Activated naive CD8-positive, alpha-beta T cell treated with anti-CD3 and anti-CD28 coated beads for 36 hours (primary cell): Measurements from ENCODE around the gene UPK2. TPM values are rescaled to one million over a fixed set of nuclear protein-coding genes. Genes with fewer than 3 reads are reported as not detected.

Source experiments
- DNase-seq: peaks from one replicate; pipeline ENCODE4 v3.0.0; 2021
- H3K27ac Mint-ChIP-seq: one replicate; pipeline ENCODE4 v1.8.0; 2022; ENCODE audit warnings: mild to moderate bottlenecking, moderate library complexity, mixed read lengths
- H3K27me3 Mint-ChIP-seq: one replicate; pipeline ENCODE4 v1.8.0; 2022; ENCODE audit warnings: mild to moderate bottlenecking, mixed read lengths
- H3K36me3 Mint-ChIP-seq: one replicate; pipeline ENCODE4 v1.8.0; 2021; ENCODE audit warnings: mild to moderate bottlenecking, mixed read lengths
- H3K4me1 Mint-ChIP-seq: one replicate; pipeline ENCODE4 v1.8.0; 2021; ENCODE audit warnings: mixed read lengths
- H3K4me3 Mint-ChIP-seq: one replicate; pipeline ENCODE4 v1.8.0; 2022; ENCODE audit warnings: mild to moderate bottlenecking, moderate library complexity, mixed read lengths
- H3K9me3 Mint-ChIP-seq: one replicate; pipeline ENCODE4 v1.8.0; 2022; ENCODE audit warnings: mixed read lengths
- total RNA-seq, 2 experiments: library from RNA; stranded (reverse); gene quantifications; one replicate each; pipeline ENCODE4 v1.2.3, GENCODE V29; 2021

UPK2 gene
- total RNA-seq, 2 experiments from 2014 or later, result 0.48 to 0.49 TPM

DNA sequence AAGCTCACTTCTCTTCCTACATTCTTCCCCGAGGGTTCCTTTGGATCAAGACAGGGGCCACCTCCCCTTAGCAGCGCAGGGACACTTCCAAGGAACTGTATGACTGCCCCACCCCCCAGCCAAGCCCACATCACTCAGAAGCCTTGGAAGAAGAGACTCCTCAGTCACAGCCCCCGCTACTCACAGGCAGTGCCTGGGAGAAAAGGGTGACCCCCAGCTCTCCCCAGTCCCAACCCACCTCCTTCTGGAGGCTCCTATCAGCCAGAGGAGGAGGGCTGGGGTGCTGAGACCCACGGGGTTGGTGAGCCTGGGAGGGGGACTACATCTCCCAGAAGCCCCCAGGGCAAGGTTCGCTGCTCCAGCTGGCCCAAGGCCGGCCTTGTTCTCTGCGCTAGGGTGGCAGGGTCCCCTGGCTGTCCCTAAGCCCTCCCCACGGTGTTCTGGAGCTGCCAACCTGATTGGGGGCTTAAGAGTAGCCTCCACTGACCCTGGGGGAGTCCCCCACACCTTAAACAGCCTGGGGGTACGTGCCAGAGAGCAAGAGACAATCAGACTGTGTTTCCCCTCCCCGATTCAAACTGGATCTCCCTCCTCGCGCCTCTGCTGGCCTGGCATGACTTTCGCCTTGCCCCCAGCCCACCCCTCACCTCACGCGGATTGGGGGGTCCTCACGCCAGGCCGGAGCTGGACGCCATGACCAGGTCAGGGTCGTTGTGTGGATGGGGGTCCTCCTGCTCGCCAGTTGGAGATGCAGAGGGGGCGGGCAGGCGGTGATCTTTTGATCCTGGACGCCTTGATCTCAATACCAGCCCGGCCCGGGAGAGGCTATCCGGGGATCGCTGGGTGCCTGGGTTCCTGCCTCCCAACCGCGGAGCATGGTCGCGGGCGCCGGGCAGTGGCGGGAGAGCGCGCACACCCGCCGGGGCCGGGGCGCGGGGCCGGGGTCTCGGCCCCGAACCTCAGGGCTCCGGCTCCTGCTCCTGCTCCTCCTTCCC, 31.2 kb upstream of the UPK2 start:
- H3K27ac Mint-ChIP-seq, result peak overlapping the region; percentile 83
- peak overlapping the region; percentile 88 for H3K4me3 Mint-ChIP-seq
- no peaks in the 10 kb centered on the region for H3K9me3 Mint-ChIP-seq
- peaks cover 52% of the 10 kb centered on the region for H3K4me1 Mint-ChIP-seq
- no peaks in the 10 kb centered on the region for H3K27me3 Mint-ChIP-seq
- peak; percentile 67 for DNase-seq
- no peaks in the 10 kb centered on the region for H3K36me3 Mint-ChIP-seq

DNA sequence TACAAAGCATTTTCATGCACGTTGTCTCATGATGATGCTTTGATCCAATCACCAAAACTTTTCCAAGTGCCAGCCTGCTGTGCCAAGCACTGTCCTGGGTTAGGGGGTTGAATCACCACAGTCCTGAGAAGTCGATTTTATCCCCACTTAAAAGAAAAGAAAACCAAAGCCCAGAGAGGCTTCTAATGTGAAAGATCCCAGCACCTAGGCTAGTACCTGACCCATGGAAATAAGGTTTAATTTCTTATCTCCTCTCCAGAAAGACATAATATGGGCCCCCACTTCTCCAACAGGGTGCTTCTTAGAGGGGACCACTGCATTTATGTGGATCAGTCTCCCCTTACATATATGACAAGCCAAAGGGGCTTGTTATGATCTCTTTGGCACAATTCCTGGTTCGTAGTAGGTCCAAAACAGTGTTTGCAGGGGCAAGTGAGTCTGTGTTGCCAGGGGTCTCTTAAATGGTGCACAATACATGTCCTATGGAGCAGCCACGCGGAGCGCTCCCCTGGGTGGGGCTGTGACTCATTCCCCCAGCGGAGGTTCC, 28.5 kb upstream of the UPK2 start:
- no peaks in the 10 kb centered on the region for H3K27me3 Mint-ChIP-seq
- peaks cover 47% of the 10 kb centered on the region for H3K4me1 Mint-ChIP-seq
- H3K36me3 Mint-ChIP-seq, result no peaks in the 10 kb centered on the region
- no peaks in the 10 kb centered on the region for H3K9me3 Mint-ChIP-seq
- no peak for DNase-seq
- peak overlapping the region; percentile 91 for H3K4me3 Mint-ChIP-seq
- peak overlapping the region; percentile 98 for H3K27ac Mint-ChIP-seq

DNA sequence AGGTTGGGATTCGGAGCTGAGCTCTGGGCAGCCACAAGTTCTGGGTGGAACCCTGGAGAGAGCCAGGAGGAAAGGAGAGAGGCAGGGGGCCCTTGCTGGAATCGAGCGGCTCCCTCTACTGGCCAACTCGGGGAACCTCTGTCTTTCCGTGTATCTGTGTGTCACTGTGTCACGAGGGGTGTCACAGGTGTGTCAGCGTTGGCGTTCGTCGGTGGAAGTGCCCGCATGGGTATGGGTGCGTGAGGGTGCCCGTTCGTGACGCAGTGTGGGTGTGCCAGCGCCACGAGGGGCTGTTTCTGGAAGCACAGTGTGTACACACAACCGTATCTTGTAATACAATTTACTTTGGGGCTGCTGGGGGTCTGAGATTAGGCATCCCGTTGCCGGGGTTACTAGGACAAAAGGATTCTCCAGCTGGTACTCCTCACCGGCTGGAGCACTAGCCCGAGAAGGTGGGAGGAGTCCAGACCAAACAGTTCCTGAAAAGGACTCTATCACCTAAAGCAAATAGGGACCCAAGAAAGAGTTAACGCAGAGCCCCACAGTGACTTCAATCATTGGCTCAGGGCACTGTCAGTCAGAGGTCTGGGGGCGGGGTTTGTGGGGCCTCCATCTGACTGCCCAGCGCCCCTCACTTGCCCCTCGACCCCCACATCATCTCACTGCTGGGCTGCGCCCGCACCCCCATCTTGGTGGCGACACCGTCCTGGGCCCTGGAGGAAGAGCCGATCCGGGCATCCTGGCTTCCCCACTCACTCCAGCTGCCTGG, 27.8 kb upstream of the UPK2 start:
- peaks cover 47% of the 10 kb centered on the region for H3K4me1 Mint-ChIP-seq
- no peaks in the 10 kb centered on the region for H3K36me3 Mint-ChIP-seq
- H3K27ac Mint-ChIP-seq, result peak overlapping the region; percentile 98
- peak overlapping the region; percentile 91 for H3K4me3 Mint-ChIP-seq
- H3K9me3 Mint-ChIP-seq, result no peaks in the 10 kb centered on the region
- peak; percentile 89 for DNase-seq
- H3K27me3 Mint-ChIP-seq, result no peaks in the 10 kb centered on the region

DNA sequence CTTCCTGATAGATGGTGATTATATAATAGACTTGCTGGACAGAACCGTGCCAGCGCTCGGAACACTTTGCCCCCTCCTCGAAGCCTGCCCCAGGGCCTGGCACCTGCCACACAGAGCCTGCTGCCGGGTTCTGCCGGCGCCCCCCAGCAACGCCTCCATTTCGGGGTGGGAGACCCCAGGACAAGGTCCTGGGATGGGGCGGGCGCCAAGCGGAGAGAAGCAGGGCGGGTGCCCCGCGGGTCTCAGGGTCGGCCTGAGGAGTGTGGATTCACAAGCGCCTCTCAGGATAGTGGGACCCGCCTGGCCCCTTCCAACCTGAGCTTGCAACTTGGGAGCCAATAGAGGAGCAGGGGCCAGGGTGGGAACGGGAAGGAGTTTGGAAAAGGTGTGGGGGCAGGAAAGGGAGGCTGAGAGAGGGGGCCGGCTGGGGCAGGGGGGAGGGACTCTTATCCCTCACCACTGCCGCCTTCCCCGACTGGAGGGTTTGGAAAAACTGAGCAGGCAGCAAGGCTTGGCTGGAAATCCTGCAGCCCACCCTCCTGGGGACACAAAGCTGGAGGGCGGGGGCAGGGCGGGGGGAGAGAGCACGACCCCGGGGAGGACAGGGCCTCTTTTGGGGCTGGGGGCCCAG, 27.1 kb upstream of the UPK2 start:
- H3K27ac Mint-ChIP-seq, result peak overlapping the region; percentile 98
- peaks cover 42% of the 10 kb centered on the region for H3K4me1 Mint-ChIP-seq
- no peaks in the 10 kb centered on the region for H3K9me3 Mint-ChIP-seq
- H3K36me3 Mint-ChIP-seq, result no peaks in the 10 kb centered on the region
- no peaks in the 10 kb centered on the region for H3K27me3 Mint-ChIP-seq
- peak; percentile 65 for DNase-seq
- peak overlapping the region; percentile 91 for H3K4me3 Mint-ChIP-seq

DNA sequence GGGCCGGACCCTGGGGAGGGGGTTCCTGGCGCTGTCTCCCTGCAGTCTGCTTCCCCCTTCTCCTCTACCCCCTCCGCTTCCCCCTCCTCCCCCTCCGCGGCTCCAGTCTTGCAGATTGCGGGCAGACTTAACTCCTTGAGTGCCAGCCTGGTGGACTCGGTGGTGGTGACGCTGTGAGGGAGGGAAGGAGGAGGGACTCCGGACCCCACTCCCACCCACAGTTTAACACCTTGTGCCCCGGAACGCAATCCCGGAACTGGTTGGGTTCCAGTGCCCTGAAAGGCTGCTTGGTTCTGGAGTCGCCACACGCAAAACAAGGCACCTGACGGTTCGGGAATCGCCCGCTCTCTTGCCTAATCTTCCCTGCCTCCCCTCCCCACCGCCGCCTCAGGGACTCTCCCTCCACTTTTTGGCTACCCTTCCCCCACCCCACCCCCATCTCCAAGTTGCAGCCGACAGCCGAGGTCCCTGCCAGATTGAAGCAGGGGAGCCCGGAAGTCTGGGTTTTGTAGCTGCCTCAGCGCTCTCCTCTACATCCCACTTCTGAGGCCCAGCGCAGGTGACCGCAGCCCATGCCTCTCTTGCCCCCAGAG, 26.5 kb upstream of the UPK2 start:
- no peaks in the 10 kb centered on the region for H3K27me3 Mint-ChIP-seq
- DNase-seq, result peak; percentile 81
- no peaks in the 10 kb centered on the region for H3K36me3 Mint-ChIP-seq
- no peaks in the 10 kb centered on the region for H3K9me3 Mint-ChIP-seq
- H3K4me1 Mint-ChIP-seq, result peaks cover 42% of the 10 kb centered on the region
- H3K4me3 Mint-ChIP-seq, result peak overlapping the region; percentile 91
- H3K27ac Mint-ChIP-seq, result peak overlapping the region; percentile 97

DNA sequence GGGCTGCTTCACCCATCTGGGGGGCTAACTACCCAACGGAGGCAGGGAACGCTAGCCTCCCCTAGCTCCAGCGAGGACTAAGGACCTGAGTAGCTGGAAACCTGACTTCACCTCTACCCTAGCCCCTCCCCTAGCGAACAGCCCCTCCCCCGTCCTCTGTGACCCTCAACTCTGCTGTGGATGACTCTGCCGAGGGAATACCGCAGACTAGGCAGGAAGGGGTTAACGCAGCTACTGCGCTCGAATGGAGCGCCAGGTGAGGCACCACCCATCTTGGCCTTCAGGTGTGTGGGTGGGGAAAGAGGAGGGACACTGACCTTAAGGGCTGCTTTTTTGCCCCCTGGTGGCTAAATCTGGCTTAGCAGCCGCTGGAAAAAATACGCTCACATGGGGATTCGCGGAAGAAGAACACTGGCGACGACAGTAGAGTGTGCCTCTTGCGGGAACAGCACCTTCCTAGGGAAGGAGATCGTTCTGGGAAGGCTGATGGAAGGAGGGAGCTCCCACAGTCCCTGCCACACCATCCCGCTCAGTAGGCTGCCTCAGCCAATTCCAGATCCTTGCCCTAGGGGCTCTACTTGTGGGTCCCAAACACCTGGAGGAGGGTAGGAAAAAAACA, 25.9 kb upstream of the UPK2 start:
- Mint-ChIP-seq H3K4me3 (peak overlapping the region; percentile 91), H3K36me3 (no peaks in the 10 kb centered on the region), H3K27ac (peak overlapping the region; percentile 97), H3K27me3 (no peaks in the 10 kb centered on the region), H3K4me1 (peaks cover 42% of the 10 kb centered on the region), H3K9me3 (no peaks in the 10 kb centered on the region)
- DNase-seq, result peak; percentile 87

DNA sequence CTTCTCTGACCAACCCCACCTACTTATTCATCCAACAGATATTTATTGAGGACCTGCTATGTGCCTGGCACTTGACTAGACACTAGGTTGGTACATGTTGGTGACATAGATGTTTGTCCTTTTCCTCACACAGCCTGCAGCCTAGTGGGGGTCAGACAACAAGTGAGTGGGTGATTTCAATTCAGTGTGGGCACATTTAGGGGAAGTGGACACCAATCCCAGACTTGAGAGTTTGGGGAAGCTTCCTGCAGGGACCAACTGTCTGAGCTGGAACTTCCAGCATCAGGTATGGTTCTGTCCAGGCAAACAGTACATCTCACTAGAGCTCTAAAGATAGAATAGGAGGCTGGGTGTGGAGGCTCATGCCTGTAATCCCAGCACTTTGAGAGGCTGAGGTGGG, 24.5 kb upstream of the UPK2 start:
- H3K36me3 Mint-ChIP-seq, result no peaks in the 10 kb centered on the region
- no peak overlapping the region for H3K4me3 Mint-ChIP-seq
- no peak for DNase-seq
- no peaks in the 10 kb centered on the region for H3K9me3 Mint-ChIP-seq
- H3K27me3 Mint-ChIP-seq, result no peaks in the 10 kb centered on the region
- no peak overlapping the region for H3K27ac Mint-ChIP-seq
- H3K4me1 Mint-ChIP-seq, result peaks cover 35% of the 10 kb centered on the region

DNA sequence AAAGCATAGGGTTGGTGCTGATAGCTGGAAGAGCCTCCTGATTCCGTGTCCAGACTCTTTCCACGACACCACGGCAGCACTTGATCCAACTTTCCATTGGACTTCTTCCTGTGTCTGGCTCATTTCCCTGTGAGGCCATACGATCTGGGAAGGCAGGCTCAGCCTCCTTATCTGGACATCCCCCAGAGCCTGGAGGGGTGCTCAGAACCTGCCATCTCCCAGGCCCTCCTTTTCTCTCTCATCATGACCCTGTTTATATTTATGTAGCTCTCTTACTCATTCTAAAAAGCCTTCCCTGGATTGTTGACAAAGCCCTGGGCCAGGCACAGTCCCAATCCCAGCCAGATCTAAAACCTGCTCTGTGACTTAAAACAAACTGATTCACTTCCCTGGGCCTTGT, 22.6 kb upstream of the UPK2 start:
- no peaks in the 10 kb centered on the region for H3K27me3 Mint-ChIP-seq
- peaks cover 18% of the 10 kb centered on the region for H3K4me1 Mint-ChIP-seq
- H3K4me3 Mint-ChIP-seq, result no peak overlapping the region
- H3K27ac Mint-ChIP-seq, result peak overlapping the region; percentile 40
- H3K9me3 Mint-ChIP-seq, result no peaks in the 10 kb centered on the region
- H3K36me3 Mint-ChIP-seq, result no peaks in the 10 kb centered on the region
- no peak for DNase-seq

DNA sequence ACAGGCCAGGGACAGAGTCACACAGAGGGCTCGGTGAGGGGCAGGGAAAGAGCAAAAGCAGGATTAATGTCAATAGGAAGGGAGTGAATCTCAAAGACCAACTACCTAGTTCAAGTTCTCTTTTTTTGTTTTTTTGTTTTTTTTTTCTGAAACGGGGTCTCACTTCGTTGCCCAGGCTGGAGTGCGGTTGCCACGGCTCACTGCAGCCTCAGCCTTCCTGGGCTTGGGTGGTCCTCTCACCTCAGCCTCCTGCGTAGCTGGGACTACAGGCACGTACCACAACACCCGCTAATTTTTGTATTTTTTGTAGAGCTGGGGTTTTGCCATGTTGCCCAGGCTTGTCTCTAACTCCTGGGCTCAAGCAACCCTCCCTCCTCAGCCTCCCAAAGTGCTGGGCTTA, 20.7 kb upstream of the UPK2 start:
- H3K4me1 Mint-ChIP-seq, result peaks cover 30% of the 10 kb centered on the region
- no peak overlapping the region for H3K27ac Mint-ChIP-seq
- H3K27me3 Mint-ChIP-seq, result no peaks in the 10 kb centered on the region
- DNase-seq, result no peak
- H3K4me3 Mint-ChIP-seq, result no peak overlapping the region
- no peaks in the 10 kb centered on the region for H3K36me3 Mint-ChIP-seq
- H3K9me3 Mint-ChIP-seq, result no peaks in the 10 kb centered on the region

DNA sequence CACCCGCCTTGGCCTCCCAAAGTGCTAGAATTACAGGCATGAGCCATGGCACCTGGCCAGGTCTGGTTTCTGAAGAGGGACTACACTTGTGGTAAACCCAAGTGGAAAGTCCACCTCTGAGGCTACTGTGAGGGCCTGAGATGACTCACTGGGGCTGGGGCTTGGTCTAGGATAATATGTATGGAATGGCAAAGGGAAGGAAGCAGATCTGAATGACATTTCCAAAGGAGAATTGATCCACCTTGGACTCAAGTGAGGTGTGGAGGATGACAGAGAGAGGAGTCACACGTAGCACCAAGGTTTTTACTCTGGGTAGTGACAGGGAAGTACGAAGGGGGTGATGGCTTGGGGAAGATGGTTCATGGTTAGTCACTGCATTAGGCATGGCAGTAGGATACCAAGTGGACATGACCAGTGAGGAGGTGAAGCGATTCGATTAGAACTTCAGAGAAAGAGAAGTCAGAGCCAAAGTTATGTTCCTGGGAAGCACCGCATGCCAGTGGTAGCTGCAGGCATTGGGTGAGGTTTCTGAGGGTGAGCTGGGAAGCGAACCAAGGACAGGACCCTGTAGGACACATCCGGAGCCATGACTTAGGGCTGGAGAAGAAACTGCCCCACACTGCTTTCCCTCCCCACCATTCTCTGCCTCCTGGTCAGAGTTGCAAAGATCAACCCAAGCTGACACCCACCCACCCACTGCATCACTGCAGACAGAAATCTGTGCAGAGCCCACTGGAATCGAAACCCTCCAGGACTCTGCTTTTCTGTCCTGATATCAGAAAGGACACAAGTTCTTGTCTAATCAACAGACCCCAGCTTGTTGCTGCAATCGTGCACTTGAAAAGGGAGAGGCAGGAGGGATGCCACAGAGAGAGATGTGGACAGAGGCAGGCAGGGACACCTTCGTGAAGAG, 17.4 kb upstream of the UPK2 start:
- Mint-ChIP-seq H3K27me3 (no peaks in the 10 kb centered on the region), H3K27ac (no peak overlapping the region), H3K4me1 (peaks cover 30% of the 10 kb centered on the region), H3K36me3 (no peaks in the 10 kb centered on the region), H3K4me3 (no peak overlapping the region), H3K9me3 (no peaks in the 10 kb centered on the region)
- DNase-seq, result no peak

DNA sequence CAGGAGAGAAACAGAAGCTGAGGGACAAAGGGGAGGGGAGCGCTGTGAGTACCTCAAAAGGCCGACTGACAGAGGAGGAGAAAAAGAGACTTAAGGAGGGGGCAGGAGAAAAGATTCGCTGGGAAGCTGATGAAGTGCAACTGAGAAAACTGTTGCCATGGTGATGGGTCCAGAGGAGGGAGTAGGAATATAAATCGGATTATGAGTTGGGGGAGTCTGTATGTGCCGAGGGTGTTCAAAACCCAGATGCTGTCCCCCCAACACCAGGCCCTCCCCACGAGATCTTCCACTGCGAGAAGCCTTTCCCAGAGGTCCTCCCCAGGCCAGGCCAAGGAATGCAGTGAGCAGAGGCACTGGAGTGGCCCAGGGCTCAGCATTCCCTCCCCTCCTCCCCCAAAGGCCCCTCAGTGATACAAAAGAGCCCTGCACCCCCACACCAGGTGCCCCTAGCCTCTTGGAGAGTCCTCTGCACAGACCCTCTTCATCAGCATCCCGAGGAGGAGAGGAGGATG, 16.6 kb upstream of the UPK2 start:
- H3K36me3 Mint-ChIP-seq, result no peaks in the 10 kb centered on the region
- no peaks in the 10 kb centered on the region for H3K9me3 Mint-ChIP-seq
- no peak for DNase-seq
- no peak overlapping the region for H3K4me3 Mint-ChIP-seq
- H3K27me3 Mint-ChIP-seq, result no peaks in the 10 kb centered on the region
- peaks cover 30% of the 10 kb centered on the region for H3K4me1 Mint-ChIP-seq
- peak overlapping the region; percentile 80 for H3K27ac Mint-ChIP-seq

DNA sequence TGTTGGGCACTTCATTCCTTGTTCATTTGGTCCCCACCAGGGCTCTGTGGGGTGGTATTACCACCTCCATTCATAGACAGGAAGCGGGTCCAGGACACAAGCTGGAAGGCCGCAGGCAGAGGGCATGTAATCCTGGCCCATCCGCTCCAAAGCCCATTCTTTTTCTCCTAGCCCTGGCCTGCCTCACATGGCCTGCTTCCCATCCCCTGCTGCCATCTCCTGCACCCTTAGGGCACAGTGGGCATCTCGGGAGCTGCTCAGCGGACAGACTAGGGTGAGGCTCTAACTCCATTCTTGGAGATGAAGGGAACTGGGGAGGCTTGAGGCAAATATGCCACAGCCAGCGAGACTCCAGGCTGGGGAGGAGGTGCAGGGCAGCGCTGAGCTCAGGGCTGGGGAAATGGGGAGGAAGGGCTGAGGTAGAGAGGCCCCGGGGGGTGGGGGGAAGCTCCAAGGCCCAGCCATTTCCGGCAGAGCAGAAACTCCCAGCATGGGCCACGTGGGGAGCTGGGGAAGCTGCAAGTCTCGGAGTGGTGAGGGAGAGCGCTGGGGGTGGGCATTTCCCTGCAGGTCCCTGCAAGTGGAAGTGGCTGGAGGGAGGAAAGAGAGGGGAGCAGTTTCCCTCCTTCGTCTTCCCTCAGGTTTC, 16.0 kb upstream of the UPK2 start:
- H3K36me3 Mint-ChIP-seq, result no peaks in the 10 kb centered on the region

DNA sequence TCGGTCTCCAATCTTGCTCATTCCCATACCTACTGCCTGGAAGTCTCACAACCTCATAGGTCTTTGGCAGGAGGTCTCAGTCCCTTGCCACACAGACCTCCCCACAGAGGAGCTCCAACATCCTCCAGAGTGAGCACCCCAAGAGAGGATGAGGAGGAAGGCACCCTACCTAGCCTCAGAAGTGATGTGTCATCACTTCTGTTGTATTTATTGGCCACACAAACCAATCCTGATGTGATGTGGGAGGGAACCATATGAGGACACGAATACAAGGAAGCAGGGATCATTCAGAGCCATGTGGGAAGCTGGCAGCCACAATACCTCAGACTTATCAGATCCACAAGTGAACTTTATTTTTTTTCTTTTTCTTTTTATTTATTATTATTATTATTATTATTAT, 9.0 kb upstream of the UPK2 start:
- H3K27ac Mint-ChIP-seq, result no peak overlapping the region
- DNase-seq, result no peak
- H3K4me3 Mint-ChIP-seq, result no peak overlapping the region
- no peaks in the 10 kb centered on the region for H3K36me3 Mint-ChIP-seq
- peaks cover 4% of the 10 kb centered on the region for H3K4me1 Mint-ChIP-seq
- no peaks in the 10 kb centered on the region for H3K27me3 Mint-ChIP-seq
- no peaks in the 10 kb centered on the region for H3K9me3 Mint-ChIP-seq

More for the DNA sequence above, 16.0 kb upstream of the UPK2 start:
- H3K4me1 Mint-ChIP-seq, result peaks cover 30% of the 10 kb centered on the region
- H3K9me3 Mint-ChIP-seq, result no peaks in the 10 kb centered on the region
- H3K27me3 Mint-ChIP-seq, result no peaks in the 10 kb centered on the region
- H3K4me3 Mint-ChIP-seq, result peak overlapping the region; percentile 44
- peak; percentile 72 for DNase-seq
- H3K27ac Mint-ChIP-seq, result peak overlapping the region; percentile 80
